Neutrophil (primary cell): ENCODE measurements around the gene PAPPA2.

Source experiments
- H3K27ac ChIP-seq: fragments of 200-600 bp; sonication (generic); 2 replicates; pipeline ENCODE4 v1.5.1; 2016; ENCODE audit warnings: mild to moderate bottlenecking, moderate library complexity
- H3K27me3 ChIP-seq: fragments of 200-600 bp; sonication (generic); 2 replicates; pipeline ENCODE4 v1.6.0; 2016; ENCODE audit warnings: mild to moderate bottlenecking
- H3K36me3 ChIP-seq: fragments of 200-600 bp; sonication (generic); 2 replicates; pipeline ENCODE4 v1.5.1; 2017
- H3K4me1 ChIP-seq, 2 experiments: fragments of 200-600 bp in 1 of 2; sonication (generic) in 1 of 2; 1 replicate in 1 of 2; 2 replicates in 1 of 2; pipeline versions ENCODE4 v1.5.1 to v1.6.1; 2013 to 2016; ENCODE audit warnings: low read depth in 1 of 2, low read length in 1 of 2, mild to moderate bottlenecking in 1 of 2, moderate library complexity in 1 of 2; ENCODE audit not compliant: control insufficient read depth in 1 of 2, insufficient read depth in 1 of 2
- H3K4me3 ChIP-seq, 2 experiments: fragments of 200-600 bp in 1 of 2; sonication (generic) in 1 of 2; 1 replicate in 1 of 2; 2 replicates in 1 of 2; pipeline ENCODE4 v1.5.1; 2013 to 2016; ENCODE audit warnings: low read depth in 1 of 2, low read length in 1 of 2, mild to moderate bottlenecking in 1 of 2, moderate library complexity in 1 of 2
- H3K9me3 ChIP-seq: fragments of 200-600 bp; sonication (generic); 2 replicates; pipeline ENCODE4 v1.5.1; 2016
- TF ChIP-seq, protein P1 (sequence below): fragments of 200-600 bp; sonication (generic); IDR thresholded peaks from 2 replicates; pipeline ENCODE4 v1.5.1; 2016; ENCODE audit warnings: antibody characterized with exemption

Gene PAPPA2

DNA sequence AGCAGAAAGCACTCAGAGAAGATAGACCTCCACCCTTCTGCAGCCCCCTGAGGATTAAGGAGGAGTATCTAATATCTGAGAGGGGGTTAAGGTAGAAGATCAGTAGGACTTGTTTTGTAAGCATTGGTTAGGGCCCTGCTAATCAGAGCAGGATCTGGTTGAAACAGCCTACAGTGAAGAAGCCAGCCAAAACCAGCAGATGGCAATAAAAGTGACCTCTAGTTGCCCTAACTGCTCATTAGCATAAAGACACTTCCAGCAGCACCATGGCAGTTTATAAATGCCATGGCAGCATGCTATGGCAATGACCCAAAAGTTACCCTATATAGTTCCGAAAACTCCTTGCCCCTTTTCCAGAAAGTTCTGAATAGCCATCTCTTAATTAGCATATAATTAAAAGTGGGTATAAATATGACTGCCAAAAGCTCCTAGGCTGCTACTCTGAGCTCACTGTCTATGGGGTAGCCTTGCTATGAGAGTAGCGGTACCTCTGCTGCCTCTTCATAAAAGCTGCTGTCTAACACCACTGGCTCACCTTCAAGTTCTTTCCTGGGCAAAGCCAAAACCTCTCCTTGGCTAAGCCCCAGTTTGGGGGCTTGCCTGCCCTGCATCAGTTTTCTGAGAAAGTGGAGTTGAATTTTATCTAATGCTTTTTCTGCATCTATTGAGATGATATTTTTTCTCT, 254.2 kb downstream of the PAPPA2 start:
- TF ChIP-seq, protein P1, sequence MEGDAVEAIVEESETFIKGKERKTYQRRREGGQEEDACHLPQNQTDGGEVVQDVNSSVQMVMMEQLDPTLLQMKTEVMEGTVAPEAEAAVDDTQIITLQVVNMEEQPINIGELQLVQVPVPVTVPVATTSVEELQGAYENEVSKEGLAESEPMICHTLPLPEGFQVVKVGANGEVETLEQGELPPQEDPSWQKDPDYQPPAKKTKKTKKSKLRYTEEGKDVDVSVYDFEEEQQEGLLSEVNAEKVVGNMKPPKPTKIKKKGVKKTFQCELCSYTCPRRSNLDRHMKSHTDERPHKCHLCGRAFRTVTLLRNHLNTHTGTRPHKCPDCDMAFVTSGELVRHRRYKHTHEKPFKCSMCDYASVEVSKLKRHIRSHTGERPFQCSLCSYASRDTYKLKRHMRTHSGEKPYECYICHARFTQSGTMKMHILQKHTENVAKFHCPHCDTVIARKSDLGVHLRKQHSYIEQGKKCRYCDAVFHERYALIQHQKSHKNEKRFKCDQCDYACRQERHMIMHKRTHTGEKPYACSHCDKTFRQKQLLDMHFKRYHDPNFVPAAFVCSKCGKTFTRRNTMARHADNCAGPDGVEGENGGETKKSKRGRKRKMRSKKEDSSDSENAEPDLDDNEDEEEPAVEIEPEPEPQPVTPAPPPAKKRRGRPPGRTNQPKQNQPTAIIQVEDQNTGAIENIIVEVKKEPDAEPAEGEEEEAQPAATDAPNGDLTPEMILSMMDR, result no peak
- Histone ChIP-seq H3K4me3 (no peak overlapping the region), H3K36me3 (no peaks in the 10 kb centered on the region), H3K4me1 (no peaks in the 10 kb centered on the region), H3K9me3 (no peaks in the 10 kb centered on the region), H3K27ac (no peak overlapping the region), H3K27me3 (no peaks in the 10 kb centered on the region)

DNA sequence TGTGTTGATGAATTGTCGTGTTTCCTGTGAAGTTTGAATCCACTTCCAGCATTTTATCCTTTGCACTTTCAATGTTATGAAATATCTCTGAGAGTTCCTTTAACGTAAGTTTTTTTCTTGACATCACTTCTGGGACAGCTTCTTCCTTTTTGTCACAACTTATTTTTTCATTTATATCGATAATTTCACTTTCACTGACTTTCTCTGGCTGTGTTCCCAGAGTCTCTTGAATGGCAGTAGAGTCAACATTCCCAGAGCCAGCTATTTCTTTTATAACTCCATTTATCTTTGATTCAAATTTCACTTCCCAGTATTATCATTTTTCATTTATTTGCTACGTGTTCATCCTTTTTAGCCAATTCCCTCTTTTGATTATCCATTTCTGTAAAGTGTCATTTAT, 256.5 kb downstream of the PAPPA2 start:
- TF ChIP-seq, protein P1, result no peak
- Histone ChIP-seq H3K9me3 (no peaks in the 10 kb centered on the region), H3K36me3 (no peaks in the 10 kb centered on the region), H3K27me3 (no peaks in the 10 kb centered on the region), H3K27ac (no peak overlapping the region), H3K4me3 (no peak overlapping the region), H3K4me1 (no peaks in the 10 kb centered on the region)

DNA sequence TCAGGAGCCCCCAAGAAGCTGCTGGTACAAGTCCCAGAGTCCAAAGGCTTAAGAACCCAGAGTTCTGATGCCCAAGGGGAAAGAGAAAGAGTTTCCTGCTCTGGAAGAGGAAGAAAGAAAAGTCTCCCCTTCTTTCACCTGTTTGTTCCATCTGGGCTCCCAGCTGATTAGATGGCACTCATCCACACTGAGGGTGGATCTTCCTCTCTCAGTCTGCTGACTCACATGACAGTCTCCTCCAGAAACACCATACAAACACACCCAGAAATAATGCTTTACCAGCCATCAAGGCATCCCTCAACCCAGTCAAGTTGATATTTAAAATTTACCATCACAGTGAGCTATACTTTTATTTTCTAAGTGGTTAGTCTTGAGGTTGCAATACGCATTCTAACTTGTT, 257.9 kb downstream of the PAPPA2 start:
- no peaks in the 10 kb centered on the region for H3K27me3 ChIP-seq
- H3K9me3 ChIP-seq, result no peaks in the 10 kb centered on the region
- H3K27ac ChIP-seq, result no peak overlapping the region
- H3K36me3 ChIP-seq, result no peaks in the 10 kb centered on the region
- H3K4me1 ChIP-seq, result no peaks in the 10 kb centered on the region
- TF ChIP-seq, protein P1, result no peak
- no peak overlapping the region for H3K4me3 ChIP-seq

DNA sequence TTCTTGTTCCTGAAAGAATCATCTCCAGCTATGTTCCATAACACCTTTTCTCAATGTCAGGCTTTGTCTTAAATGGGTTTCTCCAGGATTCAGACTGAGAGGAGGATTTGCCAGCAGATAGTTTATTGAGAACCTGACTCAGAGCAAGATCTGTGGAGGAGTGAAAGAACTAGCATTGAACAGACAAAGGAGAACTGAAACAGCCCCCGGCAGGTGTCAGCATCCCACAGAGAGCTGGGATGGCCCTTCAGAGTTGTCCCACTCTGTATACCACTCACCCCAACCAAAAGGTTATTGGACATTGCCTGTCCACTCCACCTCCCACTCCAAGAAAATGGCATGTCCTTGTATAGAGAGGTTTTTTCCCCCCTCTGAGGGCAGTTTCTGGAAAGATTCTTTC, 270.7 kb downstream of the PAPPA2 start:
- TF ChIP-seq, protein P1, result no peak
- Histone ChIP-seq H3K36me3 (no peaks in the 10 kb centered on the region), H3K9me3 (no peaks in the 10 kb centered on the region), H3K4me3 (no peak overlapping the region), H3K27ac (no peak overlapping the region), H3K4me1 (no peaks in the 10 kb centered on the region), H3K27me3 (no peaks in the 10 kb centered on the region)

DNA sequence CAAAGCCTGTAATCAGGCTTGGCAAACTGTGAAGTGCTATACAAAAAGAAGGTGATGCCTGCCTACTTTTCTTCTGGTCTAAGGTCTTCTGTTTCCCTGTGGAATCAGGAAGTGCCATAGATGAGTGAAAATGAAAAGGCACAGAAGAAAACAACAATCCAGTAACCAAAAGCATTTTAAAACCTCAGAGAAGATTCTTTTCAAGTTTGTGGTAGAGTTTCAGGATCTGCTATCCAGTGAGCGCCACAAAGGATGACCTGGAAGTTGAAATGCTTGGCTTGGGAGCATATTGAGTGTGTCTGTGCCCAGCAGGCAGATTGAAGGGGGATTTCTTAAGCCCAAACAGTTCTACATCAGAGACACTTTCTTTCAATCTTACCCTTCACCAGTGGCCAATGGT, 272.2 kb downstream of the PAPPA2 start:
- TF ChIP-seq, protein P1, result no peak
- H3K27ac ChIP-seq, result no peak overlapping the region

More for the DNA sequence above, 272.2 kb downstream of the PAPPA2 start:
- Histone ChIP-seq H3K36me3 (no peaks in the 10 kb centered on the region), H3K27me3 (no peaks in the 10 kb centered on the region), H3K4me1 (no peaks in the 10 kb centered on the region), H3K4me3 (no peak overlapping the region), H3K9me3 (no peaks in the 10 kb centered on the region)
